Dendritic cell treated with granulocyte-macrophage colony-stimulating factor and Interleukin-4, amounts not matched to agents 40 ng/mL and 50 ng/mL, for 4 days (primary cell): Measurements from ENCODE around the gene NCKAP1.

Experiments used
- H3K27ac Mint-ChIP-seq: one replicate; pipeline ENCODE4 v1.8.0; 2022; ENCODE audit warnings: mild to moderate bottlenecking, mixed read lengths
- H3K27me3 Mint-ChIP-seq: one replicate; pipeline ENCODE4 v1.8.0; 2022; ENCODE audit warnings: mild to moderate bottlenecking, mixed read lengths
- H3K36me3 Mint-ChIP-seq: one replicate; pipeline ENCODE4 v1.8.0; 2022; ENCODE audit warnings: low read depth, mixed read lengths
- H3K4me1 Mint-ChIP-seq: one replicate; pipeline ENCODE4 v1.8.0; 2022; ENCODE audit warnings: low read depth, mixed read lengths
- H3K4me3 Mint-ChIP-seq: one replicate; pipeline ENCODE4 v1.8.0; 2022; ENCODE audit warnings: mild to moderate bottlenecking, moderate library complexity, mixed read lengths
- H3K9me3 Mint-ChIP-seq: one replicate; pipeline ENCODE4 v1.8.0; 2022; ENCODE audit warnings: mixed read lengths
- intact Hi-C: fragments of 100-400 bp; cut with micrococcal nuclease; formaldehyde crosslinking; loops from one replicate; pipeline ENCODE4 v1.15.0; 2022

The NCKAP1 gene

DNA sequence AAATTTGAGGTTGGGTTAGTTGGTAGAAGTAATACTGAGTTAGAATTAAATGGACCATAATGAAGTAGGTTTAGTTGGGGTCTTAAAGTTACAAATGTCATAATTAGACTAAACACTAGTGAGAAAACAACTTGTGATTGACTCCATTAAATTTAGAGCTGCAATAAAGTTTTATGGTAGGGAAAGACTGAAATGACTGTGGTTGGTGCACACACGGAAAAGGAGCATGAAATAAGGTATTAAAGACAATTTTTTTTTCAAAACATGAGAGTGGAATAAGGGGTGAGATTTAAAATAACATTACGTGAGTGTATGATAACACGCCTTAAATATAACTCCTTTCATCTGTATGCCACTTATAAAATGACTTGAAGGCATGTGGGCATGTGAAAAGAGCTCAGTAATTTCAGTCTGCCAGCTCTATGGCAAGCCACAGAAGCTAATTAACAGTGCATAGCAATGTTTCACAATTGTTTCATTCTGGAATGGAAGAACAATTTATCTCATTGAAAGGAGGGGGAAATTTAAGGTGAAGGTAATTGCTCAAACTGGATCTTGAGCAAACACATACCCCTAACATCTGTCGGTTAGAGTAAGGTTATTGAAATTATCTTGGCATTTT, 173.2 kb downstream of the NCKAP1 start:
- Mint-ChIP-seq H3K4me3 (no peak overlapping the region), H3K27ac (no peak overlapping the region), H3K27me3 (peaks cover 48% of the 10 kb centered on the region), H3K9me3 (no peaks in the 10 kb centered on the region), H3K36me3 (no peaks in the 10 kb centered on the region), H3K4me1 (peaks cover 10% of the 10 kb centered on the region)
- intact Hi-C loops = no loop called here

DNA sequence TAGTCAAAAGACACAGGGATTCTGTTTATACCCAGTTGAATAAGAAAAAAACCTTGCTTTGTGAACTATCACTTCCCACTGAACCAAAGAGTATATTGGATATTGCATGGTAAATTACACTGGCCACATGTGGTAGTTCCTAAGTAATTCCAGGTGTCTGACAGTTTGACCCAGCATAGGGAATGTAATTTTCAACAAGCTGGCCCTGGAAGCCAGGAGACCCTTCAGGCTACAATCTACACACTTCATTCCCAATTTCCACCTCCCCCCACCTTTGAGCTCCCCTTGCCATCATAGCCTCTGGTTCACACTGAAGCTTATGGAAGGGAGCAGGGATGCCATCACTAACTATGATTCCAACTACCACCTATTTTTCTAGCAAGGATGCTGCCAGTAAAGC, 174.6 kb downstream of the NCKAP1 start:
- Mint-ChIP-seq H3K9me3 (no peaks in the 10 kb centered on the region), H3K27me3 (peaks cover 43% of the 10 kb centered on the region), H3K27ac (no peak overlapping the region), H3K4me3 (no peak overlapping the region), H3K36me3 (no peaks in the 10 kb centered on the region), H3K4me1 (peaks cover 10% of the 10 kb centered on the region)
- intact Hi-C loops = no loop called here

DNA sequence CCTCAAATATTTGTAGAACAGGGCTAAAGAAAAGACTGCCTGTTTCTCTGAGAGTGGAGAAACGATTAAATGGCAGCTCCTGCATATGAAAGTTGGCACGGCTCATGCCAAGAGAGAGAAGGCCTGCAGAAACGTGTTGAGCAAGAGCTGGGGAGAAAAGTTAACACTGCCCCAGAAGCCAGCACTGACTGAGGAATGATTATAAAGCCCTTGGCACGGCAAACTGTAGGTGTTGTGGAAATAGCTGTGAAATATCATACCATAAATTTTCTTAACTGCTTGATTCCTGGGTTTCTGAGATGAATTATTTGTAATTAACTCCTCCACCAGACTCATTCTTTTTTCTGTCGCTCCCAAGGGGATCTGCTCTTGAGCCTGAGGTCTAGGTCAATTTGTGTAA, 176.2 kb downstream of the NCKAP1 start:
- Mint-ChIP-seq H3K4me3 (no peak overlapping the region), H3K27me3 (peaks cover 28% of the 10 kb centered on the region), H3K9me3 (no peaks in the 10 kb centered on the region), H3K36me3 (no peaks in the 10 kb centered on the region), H3K27ac (no peak overlapping the region), H3K4me1 (peaks cover 10% of the 10 kb centered on the region)
- intact Hi-C loops = no loop called here

DNA sequence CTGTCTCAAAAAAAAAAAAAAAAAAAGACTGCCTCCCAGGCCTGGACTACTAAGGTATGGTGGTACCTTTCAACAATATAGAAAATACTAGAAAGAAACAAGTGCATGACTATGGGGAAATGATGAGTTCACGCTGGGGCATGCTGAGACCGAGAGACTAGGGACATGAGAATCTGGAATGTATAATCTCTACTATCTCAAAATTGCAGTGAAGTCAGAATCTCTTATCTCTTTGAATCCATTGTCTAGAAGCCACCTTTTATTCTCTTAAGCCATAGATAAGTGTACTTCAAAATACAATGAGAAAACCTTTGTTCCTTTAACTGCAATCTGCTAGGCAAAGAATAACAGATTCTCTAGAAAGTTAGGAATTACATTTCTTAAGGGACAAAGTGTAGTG, 177.4 kb downstream of the NCKAP1 start:
- H3K9me3 Mint-ChIP-seq = no peaks in the 10 kb centered on the region
- no peak overlapping the region for H3K27ac Mint-ChIP-seq

More for the DNA sequence above, 177.4 kb downstream of the NCKAP1 start:
- intact Hi-C loops = no loop called here
- Mint-ChIP-seq H3K36me3 (no peaks in the 10 kb centered on the region), H3K27me3 (peaks cover 16% of the 10 kb centered on the region), H3K4me1 (peaks cover under 1% of the 10 kb centered on the region), H3K4me3 (no peak overlapping the region)
